GM23338 (cell line): ENCODE results near the gene CHCHD6.

Experiments
- CREB1 ChIP-seq: fragments of 250-450 bp; sonication (Bioruptor Pico); IDR thresholded peaks from 2 replicates; pipeline ENCODE4 v1.5.0; 2020; ENCODE audit warnings: low read depth, mild to moderate bottlenecking, moderate library complexity
- CTCF ChIP-seq, 2 experiments: fragments of 200-600 bp in 1 of 2; sonication (generic) in 1 of 2; conservative IDR thresholded peaks; 2 replicates each; pipeline versions ENCODE4 v1.5.1 to v1.6.1; 2016 to 2017; ENCODE audit warnings: antibody characterized with exemption in 2 of 2, low read depth in 2 of 2, mild to moderate bottlenecking in 2 of 2, moderate library complexity in 1 of 2
- EZH2 ChIP-seq: fragments of 200-600 bp; sonication (generic); IDR thresholded peaks from one replicate; pipeline ENCODE4 v1.8.0; 2017; ENCODE audit warnings: antibody characterized with exemption, mild to moderate bottlenecking, low read depth; ENCODE audit not compliant: unreplicated experiment
- EZH2phosphoT487 ChIP-seq: fragments of 200-600 bp; sonication (generic); IDR thresholded peaks from one replicate; pipeline ENCODE4 v1.8.1; 2018; ENCODE audit warnings: antibody characterized with exemption; ENCODE audit not compliant: unreplicated experiment
- POLR2AphosphoS5 ChIP-seq: IDR thresholded peaks from 2 replicates; pipeline ENCODE4 v1.6.1; 2016; ENCODE audit warnings: antibody characterized with exemption, low read depth
- REST ChIP-seq: IDR thresholded peaks from one replicate; pipeline ENCODE4 v1.6.1; 2018; ENCODE audit warnings: antibody characterized with exemption; ENCODE audit not compliant: unreplicated experiment
- ZNF114 ChIP-seq: fragments of 250-450 bp; sonication (Bioruptor Pico); IDR thresholded peaks from 2 replicates; pipeline ENCODE4 v1.5.0; 2020; ENCODE audit warnings: mild to moderate bottlenecking, moderate library complexity
- ZNF331 ChIP-seq: fragments of 250-450 bp; sonication (Bioruptor Pico); IDR thresholded peaks from 2 replicates; pipeline ENCODE4 v1.5.0; 2020; ENCODE audit warnings: low read depth, mild to moderate bottlenecking, moderate library complexity

GRCh38 chr3:126978291-126978690, 274.3 kb downstream of the CHCHD6 start:
- TF ChIP-seq CTCF (conservative IDR thresholded peaks at IDR 0.05; ENCODE audit: low read depth in 2 of 2) = no peak
- no peak for TF ChIP-seq EZH2phosphoT487
- TF ChIP-seq POLR2AphosphoS5 = no peak
- no peak for TF ChIP-seq ZNF114 (CRISPR knock-in tag)
- TF ChIP-seq ZNF331 = no peak
- TF ChIP-seq EZH2 = no peak
- no peak for TF ChIP-seq REST
- TF ChIP-seq CREB1 = no peak
